HFFc6 (cell line): ENCODE data around the gene ACSS1. TPM values are rescaled to one million over a fixed set of nuclear protein-coding genes. Genes with fewer than 3 reads are reported as not detected.

Source experiments
- DNase-seq: peaks from one replicate; pipeline ENCODE4 v3.0.0-alpha.2; 2018
- H3K27ac Mint-ChIP-seq: 2 replicates; pipeline ENCODE4 v1.8.0; 2020; ENCODE audit warnings: mild to moderate bottlenecking, mixed read lengths
- H3K27me3 Mint-ChIP-seq: 2 replicates; pipeline ENCODE4 v1.8.0; 2021; ENCODE audit warnings: mild to moderate bottlenecking, moderate library complexity, mixed read lengths; ENCODE audit not compliant: insufficient read depth
- H3K36me3 Mint-ChIP-seq: 2 replicates; pipeline ENCODE4 v1.8.0; 2021; ENCODE audit warnings: low read depth, mixed read lengths
- H3K4me1 Mint-ChIP-seq: 2 replicates; pipeline ENCODE4 v1.8.0; 2020; ENCODE audit warnings: low read depth, mixed read lengths
- H3K4me3 Mint-ChIP-seq: 2 replicates; pipeline ENCODE4 v1.8.0; 2020; ENCODE audit warnings: mild to moderate bottlenecking, moderate library complexity, mixed read lengths
- H3K9me3 Mint-ChIP-seq: 2 replicates; pipeline ENCODE4 v1.8.0; 2020; ENCODE audit warnings: mild to moderate bottlenecking, mixed read lengths
- CTCF ChIP-seq: fragments of 200-600 bp; sonication (generic); IDR thresholded peaks from 2 replicates; pipeline ENCODE4 v1.5.0; 2021; ENCODE audit warnings: antibody characterized with exemption, mild to moderate bottlenecking
- total RNA-seq, 6 experiments: library from RNA; stranded (reverse); fragmentation: NEBNext Ultra II Directional; extraction: Animal tissue kit (Norgen Biotek cat#: 25700); gene quantifications; 2 replicates in 1 of 6; 3 replicates in 5 of 6; pipeline ENCODE4 v1.2.3, GENCODE V29; 2021

ACSS1 gene
- total RNA-seq, 6 experiments from 2014 or later, result 0.80 to 1.4 (median 1.2) TPM

- no peak for DNase-seq
- peaks cover 11% of the 10 kb centered on the region for H3K4me1 Mint-ChIP-seq
- no peaks in the 10 kb centered on the region; the same call in 1 of the 2 replicates for H3K27me3 Mint-ChIP-seq
- H3K9me3 Mint-ChIP-seq, result peaks cover 26% of the 10 kb centered on the region
- no peak for TF ChIP-seq CTCF
- H3K27ac Mint-ChIP-seq, result no peak overlapping the region
- no peak overlapping the region for H3K4me3 Mint-ChIP-seq
- H3K36me3 Mint-ChIP-seq, result peaks cover 94% of the 10 kb centered on the region
Observed at GRCh38 chr20:24978513-24978912, 79.4 kb downstream of the ACSS1 start.

- H3K27ac Mint-ChIP-seq, result no peak overlapping the region
- DNase-seq, result no peak
- H3K4me3 Mint-ChIP-seq, result no peak overlapping the region
- no peaks in the 10 kb centered on the region; the same call in 1 of the 2 replicates for H3K27me3 Mint-ChIP-seq
- peaks cover 26% of the 10 kb centered on the region for H3K9me3 Mint-ChIP-seq
- TF ChIP-seq CTCF, result no peak
- peaks cover 11% of the 10 kb centered on the region for H3K4me1 Mint-ChIP-seq
- H3K36me3 Mint-ChIP-seq, result peaks cover 92% of the 10 kb centered on the region
Observed at GRCh38 chr20:24977797-24978196, 80.1 kb downstream of the ACSS1 start.

GRCh38 chr20:24977336-24977735 is 80.6 kb downstream of the ACSS1 start:
- Mint-ChIP-seq H3K27ac (no peak overlapping the region), H3K36me3 (peaks cover 87% of the 10 kb centered on the region), H3K27me3 (no peaks in the 10 kb centered on the region; the same call in 1 of the 2 replicates), H3K4me3 (no peak overlapping the region), H3K4me1 (peaks cover 11% of the 10 kb centered on the region), H3K9me3 (peaks cover 26% of the 10 kb centered on the region)
- TF ChIP-seq CTCF, result no peak
- DNase-seq, result no peak

GRCh38 chr20:24972341-24972740 is 85.6 kb downstream of the ACSS1 start:
- no peak for DNase-seq
- no peaks in the 10 kb centered on the region for H3K27me3 Mint-ChIP-seq
- peaks cover 55% of the 10 kb centered on the region for H3K36me3 Mint-ChIP-seq
- H3K4me1 Mint-ChIP-seq, result peaks cover 6% of the 10 kb centered on the region
- no peak overlapping the region for H3K27ac Mint-ChIP-seq
- peaks cover 8% of the 10 kb centered on the region for H3K9me3 Mint-ChIP-seq
- TF ChIP-seq CTCF, result no peak
- H3K4me3 Mint-ChIP-seq, result no peak overlapping the region

- no peak for TF ChIP-seq CTCF
- Mint-ChIP-seq H3K36me3 (peaks cover 47% of the 10 kb centered on the region), H3K27me3 (no peaks in the 10 kb centered on the region), H3K4me3 (no peak overlapping the region), H3K4me1 (peaks cover 6% of the 10 kb centered on the region), H3K9me3 (peaks cover 6% of the 10 kb centered on the region), H3K27ac (no peak overlapping the region)
- no peak for DNase-seq
Observed at GRCh38 chr20:24971376-24972101, 86.4 kb downstream of the ACSS1 start.
